Measurements from ENCODE around the gene MYBPH. TPM values are rescaled to one million over a fixed set of nuclear protein-coding genes. Genes with fewer than 3 reads are reported as not detected.

Gene MYBPH
- total RNA-seq, 2 experiments from 2014 or later: not detected

DNA sequence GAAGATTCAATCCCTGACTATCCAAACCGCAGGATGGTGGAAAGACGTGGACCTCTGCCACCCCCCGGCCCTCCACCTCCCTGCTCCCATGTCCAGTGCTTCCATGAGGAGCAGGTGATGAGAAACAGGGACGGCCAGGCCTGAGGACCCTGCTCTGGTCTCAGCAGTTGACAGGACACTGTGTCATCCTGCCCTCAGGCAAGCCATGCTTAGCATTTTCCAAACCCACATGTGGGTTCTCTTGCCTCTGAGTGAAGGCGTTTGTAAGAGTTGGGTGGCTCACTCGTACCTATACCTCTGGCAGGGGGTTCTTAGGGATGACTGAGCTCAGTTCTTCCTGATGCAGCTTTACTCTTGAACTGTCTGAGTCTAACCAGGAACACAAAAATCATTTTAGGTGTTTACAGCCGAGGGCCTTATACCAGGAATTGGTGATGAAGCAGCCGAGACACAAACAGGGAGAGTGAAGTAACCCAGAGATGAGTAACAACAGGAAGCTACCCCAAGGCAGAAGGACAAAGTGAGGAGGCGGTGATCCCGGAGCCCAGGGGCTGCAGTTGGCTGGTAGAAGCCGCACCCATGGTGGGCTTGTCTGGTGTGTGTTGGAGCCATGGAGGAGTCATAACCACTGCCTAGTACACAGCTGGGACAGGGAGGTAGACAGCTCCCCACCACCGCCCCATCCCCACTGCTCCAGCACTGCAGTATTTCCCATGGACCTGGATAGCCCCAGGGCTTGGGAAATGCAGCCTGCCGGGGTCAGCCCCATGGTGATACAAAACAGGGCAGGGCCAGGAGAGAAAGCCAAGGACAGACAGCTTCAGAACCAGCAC, 21.4 kb downstream of the MYBPH start:
- ChIA-PET POLR2A (no interaction called here), CTCF (interaction anchor here (1.0 kb wide), 1 partner anchor 17 kb away, joined by 3 read pairs; no protein-coding TSS in a partner anchor)

DNA sequence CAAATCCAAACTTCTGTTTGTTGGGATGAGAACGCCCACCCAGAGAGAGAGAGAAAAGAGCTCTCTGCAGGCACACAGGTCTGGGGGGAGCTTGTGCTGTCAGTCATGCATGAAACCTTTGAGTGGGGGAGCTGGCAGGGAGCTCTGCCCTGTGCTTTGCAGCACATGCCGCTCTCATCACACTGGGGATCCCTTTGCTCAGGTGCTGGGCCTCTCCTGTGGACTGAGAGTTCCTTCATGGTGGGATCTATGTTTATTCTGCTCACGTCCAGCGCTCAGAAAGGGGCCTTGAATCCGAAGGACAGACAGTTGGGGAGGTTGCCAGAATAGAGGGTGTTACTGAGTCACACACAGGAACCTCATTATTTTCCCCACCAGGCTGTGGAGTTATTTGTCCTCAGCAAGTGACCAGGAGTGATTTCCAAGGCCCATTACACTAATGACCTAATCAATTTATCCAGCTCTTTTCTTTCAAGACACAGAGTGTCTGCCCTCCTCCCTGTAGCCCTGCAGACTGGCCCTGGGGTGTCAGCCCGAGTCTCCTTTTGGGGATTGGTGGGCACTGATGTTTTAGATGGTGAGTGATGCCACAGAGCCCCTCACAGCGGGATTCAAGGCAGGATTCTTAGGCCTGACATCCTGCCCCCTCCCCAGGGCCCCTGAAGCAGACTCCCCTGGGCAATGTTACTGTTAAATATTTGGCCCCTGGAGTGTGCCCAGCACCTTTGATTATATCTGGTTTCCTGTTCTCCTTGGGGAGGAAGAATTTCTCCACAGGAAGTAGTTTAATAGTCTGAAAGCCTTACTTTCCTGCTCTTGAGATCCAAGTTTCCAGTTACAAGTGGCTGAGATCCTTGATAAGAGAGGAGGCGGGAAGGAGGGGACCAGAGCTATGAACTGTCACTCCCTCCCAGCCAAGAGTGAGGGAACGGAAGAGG, 22.3 kb downstream of the MYBPH start:
- ChIA-PET CTCF (no interaction called here), POLR2A (no interaction called here)

DNA sequence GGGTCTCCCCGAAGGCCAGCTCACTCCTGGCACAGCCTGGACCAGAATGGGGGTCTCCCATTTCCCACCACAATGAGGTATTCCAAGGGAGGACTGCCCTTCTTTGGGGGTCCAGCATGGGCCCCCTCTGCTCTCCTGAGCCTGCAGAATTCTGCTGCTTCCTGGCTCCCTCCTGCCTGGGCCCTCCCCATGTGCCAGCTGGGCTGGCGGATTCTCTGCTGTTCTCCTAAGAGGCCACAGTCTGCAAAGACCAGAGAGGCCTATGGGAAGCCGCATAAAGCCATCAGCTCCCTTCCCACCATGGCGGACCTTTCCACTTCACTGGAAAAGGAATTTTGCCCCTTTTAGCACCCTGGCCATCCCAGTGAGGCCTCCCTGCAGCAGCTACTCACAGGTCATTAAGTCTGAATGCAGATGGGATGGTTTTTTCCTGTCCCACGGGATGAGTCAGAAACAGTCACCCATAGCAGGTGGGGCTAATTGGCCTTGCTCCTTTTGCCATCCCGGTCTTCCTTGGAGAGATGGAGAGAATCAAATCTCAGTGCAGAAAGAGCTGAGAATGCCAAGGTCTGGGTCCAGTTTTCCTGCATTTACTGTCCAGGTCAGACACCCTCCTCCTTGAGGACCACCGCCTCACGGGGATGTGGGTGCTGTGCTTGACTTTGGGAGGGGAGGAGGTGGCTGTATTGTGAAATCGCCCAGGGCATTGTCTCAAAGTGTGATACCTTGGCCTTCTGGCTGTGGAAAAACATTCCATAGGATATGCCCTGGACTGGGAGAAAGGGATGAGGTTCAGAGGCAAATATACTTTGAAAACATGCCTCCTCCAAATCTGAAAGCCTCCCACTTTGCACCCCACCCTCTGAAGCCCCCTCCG, 23.2 kb downstream of the MYBPH start:
- ChIA-PET CTCF (interaction anchor here (1.2 kb wide), 1 partner anchor 20 kb away, joined by 4 read pairs; no protein-coding TSS in a partner anchor), POLR2A (no interaction called here)

DNA sequence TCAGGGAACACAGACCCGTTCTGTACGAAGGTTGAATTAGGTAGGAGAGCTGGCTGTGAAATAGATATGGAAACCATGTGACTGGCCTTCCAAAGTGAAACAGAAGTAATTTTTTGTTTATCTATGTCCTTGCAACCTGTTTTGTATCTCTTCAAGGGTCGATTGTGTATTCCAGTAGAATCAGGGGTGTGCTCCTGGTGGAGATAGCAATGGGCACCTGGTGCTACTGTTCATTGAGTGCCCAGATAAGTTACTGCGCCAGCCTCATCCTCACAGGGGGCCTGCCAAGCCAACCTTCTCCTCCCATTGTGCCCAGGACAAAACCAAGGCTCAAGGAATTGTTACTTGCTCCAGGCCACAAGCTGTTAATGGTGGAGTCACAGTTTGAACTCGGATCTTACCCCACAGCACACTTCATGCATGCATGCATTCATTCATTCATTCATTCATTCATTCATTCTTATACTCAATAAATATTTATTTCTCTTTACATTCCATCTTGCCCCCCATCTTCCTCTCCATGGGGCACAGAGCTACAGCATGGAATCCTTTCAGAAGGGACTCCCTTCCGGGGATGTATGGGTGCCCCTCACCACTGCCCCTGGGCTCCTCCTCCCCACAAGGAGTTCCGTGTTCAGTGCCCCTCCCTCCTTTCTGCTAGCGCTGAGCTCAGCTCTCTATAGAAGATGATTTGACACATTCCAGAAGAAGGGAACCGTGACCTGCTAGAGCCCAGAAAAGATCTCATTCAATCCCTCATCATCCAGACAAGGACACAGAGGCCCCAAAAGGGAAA, 24.1 kb downstream of the MYBPH start:
- CTCF ChIA-PET: interaction anchor here (1.2 kb wide), 1 partner anchor 21 kb away, joined by 4 read pairs; no protein-coding TSS in a partner anchor

DNA sequence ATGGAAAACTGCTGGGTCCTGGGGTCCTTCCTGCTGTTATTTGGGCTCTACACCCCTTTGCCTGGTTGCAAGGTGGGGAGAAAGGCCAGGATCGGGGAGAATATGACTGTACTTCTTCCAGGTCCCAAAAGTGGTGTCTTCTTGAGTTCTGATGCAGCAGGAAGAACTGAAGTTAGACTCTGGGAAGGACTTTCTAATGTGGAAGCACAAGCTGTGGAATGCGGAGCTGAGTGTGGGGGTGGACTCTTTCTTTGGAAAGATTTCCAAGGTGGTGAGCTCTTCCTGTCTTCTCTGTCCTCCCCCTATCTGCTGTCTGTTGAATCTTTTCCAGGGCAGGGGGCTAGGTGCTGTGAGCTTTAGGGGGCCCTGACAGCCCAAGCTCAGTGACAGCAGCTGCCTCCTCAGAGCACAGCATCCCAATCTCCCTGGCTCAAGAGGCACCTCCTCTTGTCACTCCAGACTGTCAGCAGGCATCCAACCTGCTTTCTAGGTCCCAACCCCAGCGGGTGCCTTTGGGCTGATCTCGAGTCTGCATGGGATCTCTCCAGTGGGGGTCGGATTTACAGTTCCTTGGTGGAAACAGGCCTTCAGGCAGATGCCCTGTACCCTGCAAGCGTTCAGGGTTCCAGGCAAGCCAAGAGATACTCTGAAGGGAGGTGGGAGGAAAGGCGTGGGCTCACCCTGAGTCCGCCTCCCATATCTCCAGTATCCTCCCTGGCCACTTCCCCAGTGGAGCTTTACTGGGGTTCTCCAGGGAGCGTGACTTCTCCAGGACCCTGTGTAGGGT, 24.9 kb downstream of the MYBPH start:
- ChIA-PET CTCF (no interaction called here), POLR2A (no interaction called here)

More for the DNA sequence above, 24.1 kb downstream of the MYBPH start:
- POLR2A ChIA-PET: no interaction called here

DNA sequence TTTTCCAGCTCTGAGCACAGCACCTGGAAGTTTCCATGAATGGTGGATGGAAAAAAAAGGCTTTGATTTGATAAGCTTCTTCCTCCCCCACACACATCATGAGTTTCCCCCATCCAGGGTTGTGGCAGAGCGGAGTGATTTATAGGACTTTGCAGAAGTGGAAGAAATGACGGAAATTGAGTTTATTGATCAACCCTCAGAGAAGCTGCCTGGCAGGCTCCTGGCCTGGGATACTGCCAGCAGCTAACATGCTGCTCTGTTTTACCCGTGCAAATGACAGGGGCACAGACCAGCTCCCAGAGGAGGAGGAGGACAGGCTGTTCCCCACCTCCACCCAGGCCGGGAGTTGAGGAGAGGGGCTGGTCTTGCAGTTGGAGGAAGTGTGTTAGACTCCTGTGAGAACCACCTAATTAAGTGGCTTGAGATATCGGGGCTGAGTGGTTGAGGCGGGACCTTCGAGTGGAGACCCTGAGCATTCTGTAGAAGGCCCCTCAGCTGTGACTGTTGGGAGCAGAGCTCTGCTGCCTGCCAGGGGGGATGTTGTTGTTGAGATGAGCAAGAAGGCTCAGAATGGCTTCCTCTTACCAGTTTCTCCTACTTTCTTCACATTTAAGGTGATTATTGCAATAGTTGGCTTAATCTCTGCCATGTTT, 26.3 kb downstream of the MYBPH start:
- ChIA-PET CTCF (interaction anchor here (1.3 kb wide), 1 partner anchor 78 kb away, joined by 3 read pairs; no protein-coding TSS in a partner anchor), POLR2A (no interaction called here)

DNA sequence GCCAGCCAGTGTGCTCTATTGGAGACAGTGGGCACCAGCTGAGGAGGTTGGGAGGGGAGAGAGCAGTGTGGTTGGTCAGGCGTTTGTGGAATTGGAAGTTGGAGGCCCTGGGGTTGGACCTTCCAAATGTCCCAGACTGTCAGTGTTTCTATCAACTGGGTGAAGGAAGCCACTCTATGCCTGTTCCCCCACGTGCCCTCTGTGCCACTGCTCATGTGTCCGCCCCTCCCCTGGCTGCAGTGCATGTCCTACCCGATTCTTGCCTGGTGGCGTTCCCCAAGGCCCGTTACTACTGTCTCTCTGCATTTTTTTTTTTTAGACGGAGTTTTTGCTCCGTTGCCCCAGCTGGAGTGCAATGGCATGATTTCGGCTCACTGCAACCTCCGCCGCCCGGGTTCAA, 27.0 kb downstream of the MYBPH start:
- CTCF ChIA-PET: interaction anchor here (1.3 kb wide), 1 partner anchor 77 kb away, joined by 3 read pairs; no protein-coding TSS in a partner anchor
- POLR2A ChIA-PET: no interaction called here

DNA sequence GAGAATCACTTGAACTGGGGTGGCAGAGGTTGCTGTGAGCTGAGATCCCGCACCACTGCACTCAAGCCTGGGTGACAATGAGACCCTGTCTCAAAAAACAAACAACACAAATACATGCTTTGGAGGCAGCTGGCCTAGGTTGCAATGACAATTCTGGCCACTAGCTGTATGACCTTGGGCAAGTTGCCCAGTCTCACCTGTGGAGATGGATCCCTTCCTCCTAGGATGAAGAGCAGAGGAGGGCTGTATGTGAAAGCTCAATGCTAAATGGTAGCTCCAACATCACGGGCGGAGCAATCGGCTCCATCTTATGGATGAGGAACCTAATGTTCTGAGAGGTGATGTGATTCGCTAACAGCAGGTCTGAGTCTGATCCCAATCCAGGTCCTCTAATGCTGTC, 27.5 kb downstream of the MYBPH start:
- ChIA-PET POLR2A (no interaction called here), CTCF (interaction anchor here (1.3 kb wide), 1 partner anchor 76 kb away, joined by 3 read pairs; no protein-coding TSS in a partner anchor)

DNA sequence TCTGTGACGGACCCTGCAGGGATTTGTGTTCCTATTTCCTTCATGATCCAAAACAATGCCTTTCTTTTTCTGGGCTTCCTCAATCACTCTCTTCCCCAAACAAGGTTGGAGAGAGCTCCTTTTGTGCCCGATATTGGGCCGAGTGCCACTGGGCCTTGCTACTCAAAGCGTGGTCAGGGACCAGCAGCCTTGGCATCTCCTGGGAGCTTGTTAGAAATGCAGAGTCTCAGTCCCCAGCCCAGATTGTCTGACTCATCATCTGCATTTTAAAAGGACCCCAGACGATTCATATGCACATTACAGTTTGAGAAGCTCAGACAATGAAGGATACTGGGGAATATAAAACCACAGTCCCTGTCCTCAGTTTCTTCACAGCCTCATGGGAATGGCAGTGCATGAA, 28.2 kb downstream of the MYBPH start:
- POLR2A ChIA-PET: no interaction called here
- CTCF ChIA-PET: no interaction called here

DNA sequence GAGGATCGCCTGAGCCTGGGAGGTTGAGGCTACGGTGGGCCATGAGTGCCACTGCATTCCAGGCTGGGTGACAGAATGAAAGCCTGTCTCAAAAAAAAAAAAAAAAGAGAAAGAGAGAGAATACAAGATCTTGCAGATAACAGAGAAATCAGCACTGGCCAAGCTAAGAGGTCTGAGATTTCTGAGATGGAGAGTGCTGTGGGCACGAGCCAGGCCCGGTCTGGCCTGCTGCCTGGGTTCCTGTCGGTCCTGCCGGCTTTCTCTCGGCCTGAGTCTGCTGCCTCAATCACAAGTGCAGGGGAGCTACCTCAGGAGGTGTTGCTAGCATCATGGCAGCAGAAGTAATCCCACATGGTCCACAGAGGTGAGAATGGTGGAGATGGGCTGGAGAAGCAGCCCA, 29.1 kb downstream of the MYBPH start:
- CTCF ChIA-PET: no interaction called here
- POLR2A ChIA-PET: no interaction called here

DNA sequence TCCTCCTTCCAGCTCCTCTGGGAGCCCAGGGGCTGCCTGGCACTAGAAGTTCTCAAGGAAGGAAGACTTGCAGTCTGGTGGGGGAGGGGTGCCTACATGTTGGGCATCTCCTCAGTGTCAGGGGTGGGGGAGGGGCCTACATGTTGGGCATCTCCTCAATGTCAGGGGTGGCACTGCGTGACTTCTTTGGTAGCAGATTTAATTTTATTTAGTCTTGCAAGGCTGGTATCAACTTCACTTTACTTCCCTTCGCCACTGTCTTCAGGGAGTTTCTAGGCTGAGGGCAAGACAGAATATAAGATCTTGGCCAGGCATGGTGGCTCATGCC, 29.6 kb downstream of the MYBPH start:
- POLR2A ChIA-PET: no interaction called here
- CTCF ChIA-PET: interaction anchor here (0.7 kb wide), 1 partner anchor 445 kb away, joined by 3 read pairs; no protein-coding TSS in a partner anchor

DNA sequence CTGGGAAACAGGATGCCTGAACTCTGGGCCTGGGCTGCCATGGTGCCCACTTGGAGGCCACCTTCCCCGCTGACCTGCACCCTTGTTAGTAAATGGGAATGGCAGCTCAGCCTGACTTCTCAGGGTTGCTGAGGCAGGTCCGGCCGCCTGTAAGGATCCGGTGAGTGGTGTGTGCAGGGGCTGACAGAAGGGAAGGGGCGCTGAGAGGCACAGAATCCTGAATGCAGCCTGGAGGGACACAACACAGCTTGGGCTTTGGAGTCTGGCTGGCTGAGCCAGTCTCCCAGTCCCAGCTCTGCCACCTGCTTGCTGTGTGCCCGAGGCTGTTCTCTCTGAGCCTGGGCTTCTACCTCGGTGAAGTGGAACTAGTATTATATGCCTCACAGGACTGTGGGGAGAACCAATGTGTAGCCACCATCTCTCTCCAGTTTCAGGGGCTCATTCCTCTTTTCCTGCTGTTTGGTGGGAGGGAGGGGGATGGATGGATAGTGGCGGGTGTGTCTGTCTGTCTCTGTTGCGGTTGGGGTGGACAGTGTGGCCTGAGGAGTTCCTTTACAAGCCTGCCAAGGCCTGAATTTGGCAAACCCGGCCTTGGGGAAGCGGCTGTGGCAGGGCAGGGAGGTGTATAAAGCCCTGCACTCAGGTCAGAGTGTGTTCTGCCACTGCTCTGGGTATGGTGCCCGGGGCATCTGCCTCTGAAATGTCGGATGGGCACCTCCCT, 30.1 kb downstream of the MYBPH start:
- ChIA-PET POLR2A (no interaction called here), CTCF (interaction anchor here (0.7 kb wide), 1 partner anchor 445 kb away, joined by 3 read pairs; no protein-coding TSS in a partner anchor)

DNA sequence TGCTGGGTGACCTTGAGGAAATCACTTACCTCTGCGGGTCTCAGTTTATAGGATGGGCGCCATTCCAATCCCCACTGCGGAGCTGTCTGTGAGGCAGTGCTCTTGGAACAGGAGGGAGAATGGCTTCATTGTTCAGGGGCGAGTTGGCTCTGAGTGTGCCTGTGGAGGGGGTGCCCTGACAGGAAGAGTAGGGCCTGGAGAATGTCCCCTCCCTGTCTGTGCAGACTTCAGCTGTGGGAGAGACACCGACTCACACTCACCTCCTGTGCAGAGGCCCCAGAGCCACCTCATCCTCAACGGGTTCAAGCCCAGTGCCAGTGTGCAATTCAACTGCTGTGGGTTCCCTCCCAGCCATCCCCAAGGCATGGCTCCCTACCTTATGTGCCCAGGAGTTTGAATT, 31.0 kb downstream of the MYBPH start:
- POLR2A ChIA-PET: no interaction called here
- CTCF ChIA-PET: no interaction called here

DNA sequence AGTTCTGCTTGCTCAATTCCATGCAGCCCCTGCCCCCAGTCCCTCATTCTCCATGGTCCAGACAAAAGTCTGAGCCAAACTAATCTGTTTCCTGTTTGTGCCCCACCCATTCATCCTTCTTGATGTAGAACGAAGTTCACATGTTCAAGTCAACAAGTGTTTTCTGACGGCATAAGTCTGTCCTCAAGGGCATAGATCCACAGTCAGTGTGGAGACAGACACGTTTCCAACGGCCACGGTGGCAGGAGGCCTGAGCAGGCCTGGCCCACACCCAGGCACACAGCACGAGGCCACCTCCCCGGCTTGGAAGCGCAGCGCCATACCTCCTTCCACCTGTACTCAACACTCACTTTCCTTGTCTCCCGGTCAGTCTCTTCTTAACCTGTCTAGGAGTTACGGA, 32.0 kb downstream of the MYBPH start:
- POLR2A ChIA-PET: no interaction called here

DNA sequence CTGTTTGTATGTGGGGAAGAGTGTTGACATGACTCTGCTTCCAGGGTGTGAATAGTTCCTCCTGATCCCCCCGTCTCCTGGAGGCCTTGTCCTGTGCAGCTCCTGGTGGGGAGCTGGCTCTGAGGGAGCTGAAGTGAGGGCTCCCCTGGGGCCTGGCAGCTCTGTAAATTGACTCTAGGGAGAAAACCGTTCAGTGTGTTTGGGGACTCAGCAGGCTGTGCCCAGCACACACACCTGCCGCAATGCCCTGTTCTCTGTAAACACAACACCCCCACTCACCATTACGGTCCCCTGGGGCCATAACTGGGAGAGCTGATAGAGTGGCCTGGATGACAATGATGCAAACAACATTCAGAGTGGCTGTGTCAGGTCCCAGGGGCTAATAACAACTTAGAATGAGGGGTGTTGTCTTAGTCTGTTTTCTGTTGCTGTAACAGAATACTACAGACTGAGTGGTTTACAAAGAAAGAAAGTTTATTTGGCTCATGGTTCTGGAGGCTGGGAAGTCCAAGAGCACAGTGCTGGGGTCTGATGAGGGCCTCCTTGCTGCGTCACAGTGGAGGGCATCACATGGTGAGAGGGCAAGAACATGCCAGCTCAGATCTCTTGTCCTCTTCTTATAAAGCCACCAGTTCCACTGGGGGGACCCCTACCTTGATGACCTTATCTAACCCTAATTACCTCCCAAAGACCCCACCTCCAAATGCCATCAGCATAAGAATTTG, 32.8 kb downstream of the MYBPH start:
- CTCF ChIA-PET: no interaction called here
- POLR2A ChIA-PET: no interaction called here

More for the DNA sequence above, 32.0 kb downstream of the MYBPH start:
- CTCF ChIA-PET: no interaction called here

DNA sequence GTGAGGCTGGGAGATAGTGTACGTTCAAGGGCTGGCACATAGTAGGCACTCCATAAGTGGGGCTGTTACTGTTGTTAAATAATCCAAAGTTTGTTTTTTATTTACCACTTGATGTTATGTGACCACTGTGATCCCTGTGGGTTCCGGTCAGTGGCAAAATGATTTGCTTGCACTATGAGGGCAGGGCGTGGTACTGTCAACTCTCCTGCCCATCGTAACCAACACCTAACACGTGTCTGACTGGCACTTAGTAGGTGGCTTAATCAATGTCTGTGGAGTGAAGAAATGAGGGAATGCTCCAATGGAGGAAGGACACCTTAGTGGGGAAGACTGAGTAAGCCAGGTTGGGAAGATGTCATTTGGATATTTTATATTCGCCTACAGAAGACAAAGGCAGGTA, 33.5 kb downstream of the MYBPH start:
- CTCF ChIA-PET: no interaction called here
- POLR2A ChIA-PET: no interaction called here

Measured in activated CD8-positive, alpha-beta memory T cell treated with anti-CD3 and anti-CD28 coated beads for 36 hours (primary cell).